Measurements from ENCODE around the gene SLC17A7. TPM values are rescaled to one million over a fixed set of nuclear protein-coding genes. Genes with fewer than 3 reads are reported as not detected.
"Not testable (repeated sequence)": the region's sequence is repeated elsewhere in the genome, so short reads cannot be mapped to it uniquely, and the experiment has no call there.

The SLC17A7 gene
- polyA plus RNA-seq, 1 donor, result 0.76 TPM

DNA sequence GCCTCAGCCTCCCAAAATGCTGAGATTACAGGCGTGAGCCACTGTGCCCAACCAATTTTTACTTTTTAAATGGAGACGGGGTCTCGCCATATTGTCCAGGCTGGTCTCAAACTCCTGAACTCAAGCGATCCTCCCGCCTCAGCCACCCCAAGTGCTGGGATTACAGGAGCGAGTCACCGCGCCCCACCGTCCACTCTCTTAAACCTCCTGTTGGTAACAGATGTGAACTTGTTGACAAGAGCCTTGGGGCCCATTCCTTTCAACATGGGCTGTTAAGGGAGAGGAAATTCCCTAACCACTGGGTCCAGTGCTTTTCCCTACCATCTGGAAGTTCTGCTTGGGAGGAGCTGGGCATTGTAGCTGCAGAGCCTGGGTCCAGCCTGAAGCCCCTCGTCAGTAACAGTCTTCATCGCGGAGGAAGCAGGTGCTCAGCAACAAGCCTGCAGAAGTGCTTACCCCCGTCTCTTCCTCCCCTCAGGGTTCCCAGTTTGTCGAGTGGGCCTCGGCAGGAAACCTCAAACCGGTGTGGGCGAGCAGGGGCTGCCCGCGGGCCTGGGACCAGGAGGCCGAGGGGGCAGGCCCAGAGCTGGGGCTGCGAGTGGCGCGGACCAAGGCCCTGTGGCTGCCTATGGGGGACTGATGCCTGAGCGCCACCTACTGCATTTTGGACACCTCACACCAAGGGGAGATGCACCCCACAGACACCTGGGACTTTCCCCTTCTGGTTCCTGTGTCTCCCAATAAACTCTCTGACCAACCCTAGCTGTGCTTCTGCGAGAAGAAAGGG, 28.7 kb upstream of the SLC17A7 start:
- no peak for DNase-seq

DNA sequence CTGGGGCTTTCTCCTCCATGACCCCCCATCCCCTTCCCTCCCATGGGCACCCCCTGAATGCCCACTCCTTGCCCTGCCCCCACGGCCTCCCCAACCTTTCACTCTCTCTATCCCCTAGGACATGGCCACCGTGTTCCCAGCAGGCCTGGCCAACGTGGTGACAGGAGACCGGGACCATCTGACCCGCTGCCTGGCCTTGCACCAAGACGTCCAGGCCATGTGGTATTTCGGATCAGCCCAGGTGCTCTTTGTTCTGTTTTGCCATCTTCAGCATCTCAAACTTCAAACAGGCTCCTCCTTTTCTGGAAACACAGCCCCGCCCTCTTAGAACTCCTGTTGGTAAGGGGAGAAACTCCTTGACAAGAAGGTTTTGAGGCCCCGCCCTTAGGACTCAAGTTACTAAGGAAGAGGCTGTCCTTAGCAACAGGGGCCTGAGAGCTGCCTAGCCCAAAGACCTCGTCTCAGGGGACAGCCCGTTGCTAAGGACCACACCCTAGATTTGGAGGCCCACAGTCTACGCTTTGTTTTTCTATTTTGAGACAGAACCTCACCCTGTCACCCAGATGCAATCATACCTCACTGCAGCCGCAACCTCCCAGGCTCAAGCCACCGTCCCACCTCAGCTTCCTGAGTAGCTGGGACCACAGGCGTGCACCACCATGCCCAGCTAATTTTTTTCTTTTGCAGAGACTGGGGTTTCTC, 27.6 kb upstream of the SLC17A7 start:
- DNase-seq, result peak; percentile 85

DNA sequence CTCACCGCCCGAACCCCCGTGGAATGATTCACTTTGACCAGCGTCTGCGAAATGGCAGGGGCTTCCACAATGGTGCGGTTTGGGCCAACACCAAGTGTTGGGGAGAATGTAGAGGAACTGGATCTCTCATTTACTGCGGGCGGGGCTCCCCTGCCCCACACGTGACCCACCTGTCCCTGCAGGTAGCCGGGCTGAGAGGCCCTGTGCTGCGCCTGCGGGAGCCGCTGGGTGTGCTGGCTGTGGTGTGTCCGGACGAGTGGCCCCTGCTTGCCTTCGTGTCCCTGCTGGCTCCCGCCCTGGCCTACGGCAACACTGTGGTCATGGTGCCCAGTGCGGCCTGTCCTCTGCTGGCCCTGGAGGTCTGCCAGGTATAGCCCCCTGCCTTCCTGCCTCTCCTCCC, 26.9 kb upstream of the SLC17A7 start:
- DNase-seq, result no peak

DNA sequence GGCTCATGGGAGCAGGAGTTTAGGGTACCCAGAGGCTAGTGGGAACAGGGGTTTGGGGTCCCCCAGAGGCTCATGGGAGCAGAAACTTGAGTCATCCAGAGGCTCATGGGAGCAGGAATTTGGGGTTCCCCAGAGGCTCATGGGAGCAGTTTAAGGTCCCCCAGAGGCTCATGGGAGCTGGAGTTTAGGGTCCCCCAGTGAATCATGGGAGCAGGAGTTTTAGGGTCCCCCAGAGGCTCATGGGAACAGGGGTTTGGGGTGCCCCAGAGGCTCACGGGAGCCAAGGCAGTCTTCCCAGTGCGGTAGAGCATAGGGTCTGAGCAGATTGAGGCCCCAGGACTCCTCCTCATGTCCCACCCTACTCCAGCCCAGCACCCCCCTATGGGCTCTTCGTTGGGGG, 24.0 kb upstream of the SLC17A7 start:
- DNase-seq, result no peak

DNA sequence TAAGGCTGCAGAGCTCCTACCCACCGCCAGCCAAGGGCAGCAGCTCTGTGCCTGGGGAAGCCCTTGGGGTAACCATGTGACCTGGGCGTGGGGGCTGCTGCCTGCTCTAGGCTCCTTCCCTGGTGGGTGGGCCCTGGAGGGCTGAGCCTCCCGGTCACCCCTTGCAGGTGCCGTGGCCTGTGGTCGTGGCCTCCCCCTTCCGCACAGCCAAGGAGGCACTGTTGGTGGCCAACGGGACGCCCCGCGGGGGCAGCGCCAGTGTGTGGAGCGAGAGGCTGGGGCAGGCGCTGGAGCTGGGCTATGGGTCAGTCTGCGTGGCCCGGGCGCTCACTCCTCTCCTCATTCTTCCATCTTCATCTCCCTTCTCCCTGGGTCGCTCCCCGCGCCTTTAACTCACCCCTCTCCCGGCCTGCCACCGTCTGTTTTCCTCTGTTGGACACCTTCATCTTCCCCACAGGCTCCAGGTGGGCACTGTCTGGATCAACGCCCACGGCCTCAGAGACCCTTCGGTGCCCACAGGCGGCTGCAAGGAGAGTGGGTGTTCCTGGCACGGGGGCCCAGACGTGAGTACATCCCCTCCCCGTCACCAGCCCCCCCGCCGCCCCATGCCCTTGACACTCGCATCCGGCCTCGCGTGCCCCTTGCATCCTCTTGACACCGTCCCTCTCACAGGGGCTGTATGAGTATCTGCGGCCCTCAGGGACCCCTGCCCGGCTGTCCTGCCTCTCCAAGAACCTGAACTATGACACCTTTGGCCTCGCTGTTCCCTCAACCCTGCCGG, 22.8 kb upstream of the SLC17A7 start:
- no peak for DNase-seq

DNA sequence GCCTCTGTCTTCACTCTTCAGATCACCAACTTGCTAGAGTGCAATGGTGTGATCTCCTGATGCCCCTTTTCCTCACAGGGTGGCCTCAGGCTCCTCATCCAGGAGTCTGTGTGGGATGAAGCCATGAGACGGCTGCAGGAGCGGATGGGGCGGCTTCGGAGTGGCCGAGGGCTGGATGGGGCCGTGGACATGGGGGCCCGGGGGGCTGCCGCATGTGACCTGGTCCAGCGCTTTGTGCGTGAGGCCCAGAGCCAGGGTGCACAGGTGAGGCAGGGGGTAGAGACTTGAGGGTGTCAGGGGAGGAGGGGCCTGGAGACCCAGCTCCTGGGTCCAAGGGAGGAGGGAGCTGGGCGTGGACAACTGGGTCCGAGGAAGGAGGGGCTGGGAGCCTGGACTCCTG, 21.2 kb upstream of the SLC17A7 start:
- no peak for DNase-seq

DNA sequence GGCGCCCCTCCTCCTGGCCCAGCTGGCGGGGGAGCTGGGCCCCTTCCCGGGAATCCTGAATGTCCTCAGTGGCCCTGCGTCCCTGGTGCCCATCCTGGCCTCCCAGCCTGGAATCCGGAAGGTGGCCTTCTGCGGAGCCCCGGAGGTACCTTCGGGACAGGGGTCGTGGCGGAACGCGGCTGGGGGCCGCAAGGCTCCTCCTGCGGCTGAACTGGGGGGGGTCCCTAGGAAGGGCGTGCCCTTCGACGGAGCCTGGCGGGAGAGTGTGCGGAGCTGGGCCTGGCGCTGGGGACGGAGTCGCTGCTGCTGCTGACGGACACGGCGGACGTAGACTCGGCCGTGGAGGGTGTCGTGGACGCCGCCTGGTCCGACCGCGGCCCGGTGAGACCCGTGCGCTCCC, 20.3 kb upstream of the SLC17A7 start:
- DNase-seq, result no peak

GRCh38 chr19:49461130-49461529, 19.8 kb upstream of the SLC17A7 start:
- DNase-seq, result not testable (repeated sequence)

DNA sequence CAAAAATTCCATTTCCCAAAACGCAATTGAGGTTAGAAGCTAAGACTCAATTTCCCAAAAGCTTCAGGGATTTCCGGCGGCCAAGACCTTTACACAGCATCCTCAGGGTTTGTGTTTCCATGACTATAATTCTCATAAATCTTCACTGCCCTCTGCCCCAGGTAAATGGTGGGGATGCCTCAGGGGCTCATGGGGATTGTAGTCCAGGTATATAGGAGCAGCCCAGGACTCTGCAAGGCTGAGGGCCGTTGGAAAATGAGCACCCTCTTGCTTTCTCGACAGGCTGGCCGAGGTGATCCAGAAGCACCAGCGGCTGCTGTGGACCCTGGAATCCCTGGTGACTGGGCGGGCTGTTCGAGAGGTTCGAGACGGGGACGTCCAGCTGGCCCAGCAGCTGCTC, 18.1 kb upstream of the SLC17A7 start:
- DNase-seq, result no peak

DNA sequence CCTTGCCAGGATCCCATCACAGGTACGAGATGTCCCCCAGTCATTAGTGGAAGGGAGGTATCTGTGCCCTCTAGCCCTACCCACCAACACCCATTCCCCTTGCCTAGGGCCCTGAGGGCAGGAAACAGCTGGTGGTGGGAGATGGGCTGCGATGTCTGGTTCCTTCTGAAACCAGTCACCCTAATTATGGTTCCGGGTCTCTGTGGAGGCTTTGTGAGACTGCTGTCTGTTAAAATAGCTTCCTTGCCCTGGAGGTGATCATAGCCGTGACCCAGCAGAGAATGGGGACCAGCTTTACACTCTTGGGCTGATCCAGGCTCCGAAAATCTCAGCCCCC, 17.2 kb upstream of the SLC17A7 start:
- no peak for DNase-seq

GRCh38 chr19:49456326-49456725, 15.0 kb upstream of the SLC17A7 start:
- DNase-seq, result no peak

DNA sequence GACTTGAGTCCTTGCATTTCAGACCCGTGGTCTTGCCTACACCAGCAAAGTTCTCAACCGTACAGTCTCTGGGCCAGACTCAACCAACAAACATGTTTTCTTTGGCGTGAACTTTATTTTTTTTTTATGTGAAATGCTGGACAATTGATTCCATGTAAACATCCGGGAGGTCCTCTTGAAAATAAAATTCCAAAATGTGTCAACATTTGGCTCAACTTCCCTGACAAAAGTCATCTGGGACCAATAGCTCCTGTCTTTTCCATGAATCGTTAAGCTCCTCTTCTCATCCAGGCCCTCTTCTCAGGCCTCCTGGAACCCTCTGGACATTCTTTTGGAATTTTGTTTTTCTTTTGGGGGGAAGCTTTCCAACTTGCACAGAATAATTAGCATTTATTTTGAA, 14.4 kb upstream of the SLC17A7 start:
- DNase-seq, result peak; percentile 76

DNA sequence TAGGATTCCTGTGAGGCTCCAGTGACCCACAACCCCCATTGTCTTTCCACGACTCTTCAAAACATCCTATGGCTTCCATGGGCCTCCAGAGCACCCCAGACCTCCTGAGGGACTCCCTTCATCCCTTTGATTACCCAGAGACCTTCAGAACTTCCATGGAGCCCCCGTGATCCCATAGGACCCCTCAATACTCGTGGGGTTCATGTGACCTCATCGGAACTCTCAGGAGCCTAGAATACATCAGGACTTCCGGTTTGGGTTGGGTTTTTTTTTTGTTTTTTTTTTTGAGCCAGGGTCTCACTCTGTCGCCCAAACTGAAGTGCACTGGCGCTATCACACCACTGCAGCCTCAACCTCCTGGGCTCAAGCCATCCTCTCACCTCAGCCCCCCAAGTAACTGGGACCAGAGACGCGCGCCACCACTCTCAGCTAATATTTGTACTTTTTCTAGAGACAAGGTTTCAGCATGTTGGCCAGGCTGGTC, 12.5 kb upstream of the SLC17A7 start:
- no peak for DNase-seq

- peak; percentile 98 for DNase-seq
These were observed 11.9 kb upstream of the SLC17A7 start, which contains the start of gene ALDH16A1 for GRCh38 chr19:49453013-49453756. Gene ALDH16A1 (plus strand): TSS chr19:49453225. CDS start chr19:49453332, 107 bp downstream.

GRCh38 chr19:49451430-49452181, 10.3 kb upstream of the SLC17A7 start, which contains the start of gene PIH1D1:
Gene PIH1D1 (minus strand): TSS chr19:49451814. CDS start chr19:49451574, 240 bp downstream.
- DNase-seq, result peak; percentile 96

- DNase-seq, result no peak
These were observed 9.1 kb upstream of the SLC17A7 start for GRCh38 chr19:49450405-49450804.

- DNase-seq, result no peak
These were observed 7.1 kb upstream of the SLC17A7 start for GRCh38 chr19:49448432-49448786.

DNA sequence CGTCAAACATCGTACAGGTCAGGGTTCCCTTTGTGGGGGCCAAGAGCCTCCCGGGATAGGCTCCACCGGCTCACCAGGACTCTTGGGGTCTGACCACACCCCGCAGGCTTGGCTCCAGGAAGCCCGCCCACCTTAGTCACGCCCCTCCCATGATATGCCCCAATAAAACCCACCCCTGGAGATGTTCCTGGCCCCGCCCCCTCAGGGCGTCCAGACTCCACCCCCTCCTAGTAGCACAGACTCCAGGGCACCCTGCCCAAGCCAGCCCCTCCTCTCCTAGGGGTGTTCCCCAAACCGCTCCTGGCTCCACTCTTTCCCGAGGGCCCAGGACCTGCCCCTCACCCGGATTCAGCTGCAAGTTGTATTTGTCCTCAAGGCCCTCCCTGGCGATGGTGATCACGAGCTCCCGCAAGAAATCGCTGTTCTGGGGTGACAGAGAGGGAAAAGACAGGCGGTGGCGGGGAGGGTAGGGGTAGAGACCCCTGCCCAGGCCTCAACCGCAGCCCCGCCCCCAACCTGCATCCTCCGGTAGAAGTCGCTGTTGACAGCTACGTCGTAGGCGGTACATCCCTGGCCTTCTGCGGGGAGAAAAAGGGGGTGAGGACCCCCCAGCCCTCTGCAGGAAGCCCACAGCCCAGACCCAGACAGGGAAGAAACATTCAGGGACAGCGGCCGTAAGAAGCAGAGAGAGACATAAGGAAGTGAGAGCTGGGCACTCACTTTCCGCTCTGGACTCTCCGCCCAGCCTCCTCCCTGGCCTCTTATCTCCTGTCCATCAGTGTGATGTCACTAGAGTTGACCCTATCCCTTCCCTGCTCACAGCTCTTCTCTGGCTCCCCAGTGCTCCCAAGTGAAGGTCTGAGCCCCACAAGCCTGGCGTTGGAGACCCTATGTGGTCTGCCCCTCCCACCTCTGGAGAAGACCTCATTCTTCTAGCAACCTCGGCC, 6.4 kb upstream of the SLC17A7 start:
- DNase-seq, result no peak

GRCh38 chr19:49445997-49446396, 4.7 kb upstream of the SLC17A7 start:
- DNase-seq, result no peak

GRCh38 chr19:49444100-49444700, 2.9 kb upstream of the SLC17A7 start:
- not testable (repeated sequence) for DNase-seq

Measured in hindlimb muscle (tissue), 1 donor.